NB4 (cell line): ENCODE data around the gene ANO1.

Experiments
- MAX ChIP-seq: IDR thresholded peaks from 2 replicates; pipeline ENCODE4 v1.6.1; 2011; ENCODE audit warnings: low read depth, low read length
- POLR2A ChIP-seq: IDR thresholded peaks from 2 replicates; pipeline ENCODE4 v1.6.1; 2011; ENCODE audit warnings: mild to moderate bottlenecking; ENCODE audit not compliant: insufficient read length; ENCODE audit errors: extremely low read depth
- TF ChIP-seq, protein P1 (sequence below): IDR thresholded peaks from one replicate; pipeline ENCODE4 v1.5.1; 2012; ENCODE audit warnings: low read depth, low read length

DNA sequence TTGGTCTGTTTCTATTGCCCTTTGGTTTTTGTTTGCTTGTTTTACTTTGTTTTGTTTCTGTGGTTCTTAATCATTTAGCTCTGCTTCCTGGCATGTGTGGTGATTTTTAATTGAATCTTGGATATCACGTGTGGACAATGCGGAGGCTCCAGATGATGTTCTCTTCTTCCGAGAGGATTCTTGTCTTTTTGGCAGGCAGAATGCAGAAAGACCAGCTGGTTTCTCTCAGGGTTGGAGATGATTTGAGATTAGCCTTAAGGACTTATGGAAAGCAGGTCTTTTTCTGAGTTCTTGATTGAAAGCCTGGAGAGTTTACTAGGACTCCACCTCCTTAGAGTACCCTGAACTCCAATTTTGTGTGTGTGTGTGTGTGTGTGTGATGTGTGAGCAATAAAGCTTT lies 21.0 kb upstream of the ANO1 start:
- TF ChIP-seq, protein P1, sequence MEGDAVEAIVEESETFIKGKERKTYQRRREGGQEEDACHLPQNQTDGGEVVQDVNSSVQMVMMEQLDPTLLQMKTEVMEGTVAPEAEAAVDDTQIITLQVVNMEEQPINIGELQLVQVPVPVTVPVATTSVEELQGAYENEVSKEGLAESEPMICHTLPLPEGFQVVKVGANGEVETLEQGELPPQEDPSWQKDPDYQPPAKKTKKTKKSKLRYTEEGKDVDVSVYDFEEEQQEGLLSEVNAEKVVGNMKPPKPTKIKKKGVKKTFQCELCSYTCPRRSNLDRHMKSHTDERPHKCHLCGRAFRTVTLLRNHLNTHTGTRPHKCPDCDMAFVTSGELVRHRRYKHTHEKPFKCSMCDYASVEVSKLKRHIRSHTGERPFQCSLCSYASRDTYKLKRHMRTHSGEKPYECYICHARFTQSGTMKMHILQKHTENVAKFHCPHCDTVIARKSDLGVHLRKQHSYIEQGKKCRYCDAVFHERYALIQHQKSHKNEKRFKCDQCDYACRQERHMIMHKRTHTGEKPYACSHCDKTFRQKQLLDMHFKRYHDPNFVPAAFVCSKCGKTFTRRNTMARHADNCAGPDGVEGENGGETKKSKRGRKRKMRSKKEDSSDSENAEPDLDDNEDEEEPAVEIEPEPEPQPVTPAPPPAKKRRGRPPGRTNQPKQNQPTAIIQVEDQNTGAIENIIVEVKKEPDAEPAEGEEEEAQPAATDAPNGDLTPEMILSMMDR = no peak
- TF ChIP-seq MAX = no peak
- no peak for TF ChIP-seq POLR2A
